GM10847 (cell line): ENCODE data around the gene EFNA5.

ENCODE experiments used
- POLR2A ChIP-seq: IDR thresholded peaks from 2 replicates; pipeline ENCODE4 v1.6.1; 2011; ENCODE audit not compliant: insufficient read length; ENCODE audit errors: extremely low read depth

The EFNA5 gene

DNA sequence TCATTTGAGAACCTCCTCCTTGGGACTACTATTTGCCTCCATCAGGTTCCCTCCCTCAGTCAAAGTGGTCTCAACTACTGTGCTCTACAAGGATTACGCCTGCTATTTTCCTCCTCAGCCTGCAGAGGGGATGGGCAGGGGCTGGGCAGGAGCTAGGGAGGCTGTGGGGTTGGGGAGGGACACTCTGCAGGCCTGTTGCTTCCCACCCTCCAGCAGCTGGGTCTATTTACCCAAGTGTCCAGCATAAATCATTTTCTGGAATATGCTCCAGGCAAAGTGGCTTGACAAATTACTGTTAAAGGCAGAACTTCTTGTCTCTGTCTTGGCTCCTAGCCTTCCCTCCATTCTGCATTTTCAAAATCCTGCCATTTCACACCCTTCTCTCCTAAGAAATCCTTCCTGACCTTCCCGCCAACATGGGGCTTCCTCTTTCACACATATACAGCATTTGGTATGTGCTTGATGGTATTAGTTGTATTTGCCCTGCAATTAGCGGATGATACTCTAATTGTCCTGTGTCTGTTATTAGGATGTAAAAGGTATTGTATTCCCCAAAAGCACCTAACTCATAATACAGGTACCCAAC, 106.7 kb downstream of the EFNA5 start:
- TF ChIP-seq POLR2A = no peak

DNA sequence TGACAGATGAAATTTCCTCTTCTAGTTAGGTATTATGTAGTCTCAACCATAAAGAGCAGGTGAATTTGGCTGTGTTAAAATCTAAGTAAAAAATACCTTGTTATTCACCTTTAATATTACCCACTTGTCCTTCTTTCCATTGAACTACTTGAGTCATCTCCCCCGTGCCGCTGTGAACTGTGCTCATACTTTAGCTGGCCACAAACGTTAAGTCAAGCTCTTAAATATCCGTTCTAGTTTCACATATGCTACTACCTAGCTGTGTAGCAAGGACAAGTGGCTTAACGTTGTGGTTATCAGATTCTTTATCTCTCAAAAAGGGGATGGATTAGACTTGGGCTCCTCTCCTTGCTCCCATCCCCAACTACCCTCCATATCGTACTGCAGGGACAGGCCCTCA, 110.4 kb downstream of the EFNA5 start:
- TF ChIP-seq POLR2A = no peak

DNA sequence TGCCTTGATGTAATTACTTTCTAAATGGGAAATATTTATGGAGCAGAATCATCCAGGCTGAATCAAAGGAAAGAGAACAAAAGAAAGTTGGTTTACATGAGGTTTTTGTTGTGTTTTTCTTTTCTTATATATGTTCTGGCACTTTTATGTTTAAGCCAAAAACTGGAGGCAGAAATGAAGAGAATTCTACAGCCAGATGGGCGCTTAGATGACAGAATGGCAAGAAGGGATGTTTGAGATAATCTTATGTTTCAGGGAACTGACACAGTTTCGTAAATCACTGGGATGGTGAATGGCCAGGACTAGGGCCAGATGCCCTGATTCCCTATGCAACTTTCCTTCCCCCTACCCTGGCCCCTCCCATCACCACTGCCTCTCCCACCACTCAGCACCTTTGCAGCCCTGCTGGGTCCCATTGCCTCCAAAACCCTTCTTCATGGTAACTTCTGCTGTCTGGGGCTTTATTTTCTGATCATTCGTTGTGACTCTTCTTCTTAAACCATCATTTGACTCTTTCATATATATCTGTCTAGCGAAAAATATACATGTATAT, 111.8 kb downstream of the EFNA5 start:
- TF ChIP-seq POLR2A = no peak

DNA sequence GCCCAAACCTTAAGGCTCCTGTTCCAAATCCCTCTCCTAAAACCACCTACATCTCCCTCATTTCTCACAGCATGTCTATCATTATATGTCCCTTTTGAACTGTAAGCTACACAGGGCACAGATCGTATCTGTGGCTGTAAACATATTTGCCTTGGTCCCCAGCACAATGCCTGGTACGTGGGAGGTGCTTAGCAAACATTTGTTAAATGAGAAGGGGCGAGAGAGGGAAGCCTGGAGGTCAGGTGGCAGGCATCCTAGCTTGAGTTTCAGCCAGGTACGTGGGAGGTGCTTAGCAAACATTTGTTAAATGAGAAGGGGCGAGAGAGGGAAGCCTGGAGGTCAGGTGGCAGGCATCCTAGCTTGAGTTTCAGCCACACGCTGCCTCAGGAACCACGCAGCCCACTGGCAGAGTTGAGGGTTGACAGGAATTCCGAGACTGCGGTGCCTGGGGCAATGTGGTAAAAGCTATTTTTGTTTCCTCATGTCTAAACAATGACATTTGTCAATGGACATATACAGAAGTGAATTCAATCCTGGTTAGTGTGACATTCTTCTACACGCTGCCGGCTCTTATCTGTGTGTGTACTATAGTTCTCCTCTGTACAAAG, 113.6 kb downstream of the EFNA5 start:
- no peak for TF ChIP-seq POLR2A

DNA sequence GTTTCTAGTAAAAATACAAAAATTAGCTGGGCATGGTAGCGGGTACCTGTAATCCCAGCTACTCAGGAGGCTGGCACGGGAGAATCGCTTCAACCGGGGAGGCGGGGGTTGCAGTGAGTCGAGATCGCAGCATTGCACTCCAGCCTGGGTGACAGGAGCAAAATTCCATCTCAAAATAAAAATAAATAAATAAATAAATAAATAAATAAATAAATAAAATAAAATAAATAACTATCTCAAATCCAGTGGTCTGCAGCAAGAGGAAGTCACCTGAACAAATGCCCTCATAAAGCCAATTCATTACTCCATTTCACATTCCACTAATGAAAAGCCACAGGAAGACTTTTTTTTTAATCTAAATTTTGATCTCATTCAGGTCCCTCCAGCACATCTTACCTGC, 114.2 kb downstream of the EFNA5 start:
- no peak for TF ChIP-seq POLR2A

DNA sequence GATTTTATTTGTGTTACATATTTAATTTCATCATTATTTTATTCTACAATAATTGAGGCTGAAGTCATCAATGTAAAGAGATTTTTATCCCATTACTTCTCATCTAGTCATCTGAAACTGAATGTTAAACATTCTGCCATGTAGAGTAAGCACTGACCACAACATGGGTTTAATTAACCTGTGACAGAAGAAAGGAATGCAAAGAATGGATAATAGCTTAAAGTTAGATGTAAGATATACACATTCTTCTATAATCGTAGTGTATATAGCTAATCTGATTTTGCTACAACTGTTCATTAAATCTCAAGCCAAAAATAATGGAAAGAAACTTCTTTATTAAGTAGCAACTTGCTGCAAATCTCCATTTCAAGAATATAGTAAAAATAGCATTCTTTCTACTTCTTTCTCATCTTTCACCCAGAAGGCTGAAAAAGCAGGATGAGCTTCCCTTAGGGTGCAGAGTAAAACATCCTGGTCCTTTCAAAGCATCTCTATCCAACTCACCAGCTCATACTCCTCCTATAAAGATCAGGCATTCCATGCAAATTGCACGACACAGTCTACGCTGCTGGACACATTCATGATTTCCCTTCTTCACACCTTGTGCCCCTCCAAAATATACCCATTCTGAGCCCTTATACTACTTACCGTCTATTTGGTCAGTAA, 115.2 kb downstream of the EFNA5 start:
- no peak for TF ChIP-seq POLR2A

DNA sequence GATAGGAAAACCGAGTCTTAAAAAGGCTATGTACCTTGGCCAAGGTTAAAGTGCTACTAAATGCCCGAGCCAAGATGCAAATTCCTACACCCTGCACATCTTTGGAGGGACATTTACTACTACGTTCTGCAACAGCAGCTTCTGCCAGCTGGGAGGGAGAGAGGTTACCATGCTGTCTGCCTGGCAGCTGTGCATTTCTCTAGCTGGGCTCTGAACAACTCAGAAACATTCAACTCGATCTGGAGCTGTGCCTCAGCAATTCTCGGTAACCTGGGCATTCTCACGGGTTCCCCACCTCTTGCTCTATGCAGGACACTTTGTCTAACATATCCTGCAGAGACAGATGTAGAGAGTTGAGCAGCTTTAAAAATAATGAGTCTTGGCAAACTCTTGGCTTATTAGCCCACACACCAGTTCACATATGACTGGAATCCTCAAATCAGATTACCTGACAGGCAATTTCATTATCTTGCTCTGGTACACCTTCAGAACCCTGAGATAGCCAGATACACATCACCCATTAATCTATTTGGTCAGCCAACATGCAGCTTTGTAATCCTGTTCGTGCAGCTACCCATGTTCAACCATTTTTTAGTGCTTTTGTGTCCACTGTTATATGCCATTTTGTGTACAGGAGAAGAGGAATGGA, 115.8 kb downstream of the EFNA5 start:
- no peak for TF ChIP-seq POLR2A

DNA sequence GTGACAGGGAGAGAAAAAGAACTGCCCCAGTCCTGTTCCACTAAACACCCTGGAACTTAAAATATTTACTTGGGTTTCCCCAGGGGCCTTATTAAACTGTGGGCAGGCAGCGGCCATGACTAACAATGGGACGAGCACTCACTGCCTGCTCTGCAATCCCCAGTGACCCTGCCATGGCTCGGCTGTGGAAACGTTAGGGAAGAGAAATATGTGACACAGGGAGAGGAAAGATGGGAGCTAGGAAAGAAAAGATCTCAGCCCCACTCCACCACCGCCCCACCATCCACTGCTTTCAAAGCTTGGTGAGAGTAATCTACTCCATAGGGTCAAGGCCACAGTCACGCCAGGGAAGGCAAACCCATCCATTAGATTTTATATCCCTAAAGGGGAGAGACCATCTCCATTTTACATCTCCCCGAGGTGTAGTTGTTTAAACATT, 117.6 kb downstream of the EFNA5 start:
- no peak for TF ChIP-seq POLR2A

DNA sequence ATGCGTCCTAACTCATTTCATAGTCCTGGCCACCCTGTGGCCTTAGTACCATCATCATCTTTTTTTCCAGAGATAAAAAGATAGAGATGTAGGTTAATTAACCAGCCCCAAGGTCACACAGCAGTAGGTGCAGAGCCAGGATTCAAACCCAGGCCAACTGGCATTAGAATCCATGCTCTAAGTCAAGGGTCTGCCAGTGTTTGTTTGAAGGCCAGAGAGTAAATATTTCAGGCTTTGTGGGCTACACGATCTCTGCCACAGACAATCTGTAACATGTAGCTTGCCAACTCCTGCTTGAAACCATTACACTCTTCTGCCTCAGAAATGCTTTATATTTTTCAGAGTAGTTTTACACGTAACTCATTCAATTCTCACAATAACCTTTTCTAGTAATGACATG, 119.6 kb downstream of the EFNA5 start:
- no peak for TF ChIP-seq POLR2A

DNA sequence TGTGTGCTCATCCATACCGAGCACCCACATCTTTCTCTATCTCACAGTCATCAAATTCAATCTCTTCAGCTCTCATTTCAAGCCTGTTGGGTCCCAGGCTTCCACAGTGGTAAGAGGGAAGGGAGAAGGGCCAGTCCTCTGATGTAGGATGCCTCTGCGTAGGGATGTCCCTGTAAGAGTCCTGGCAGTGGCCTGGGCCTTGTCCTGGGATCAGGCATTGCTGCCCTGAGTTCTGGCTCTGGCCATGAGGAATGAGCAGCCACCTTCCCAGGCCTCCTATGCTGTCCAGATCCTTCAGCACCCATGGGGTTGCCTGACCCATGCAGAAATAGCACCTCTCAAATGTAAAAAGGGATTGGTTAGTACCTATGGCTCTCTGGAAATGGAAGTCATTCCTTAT, 121.2 kb downstream of the EFNA5 start:
- no peak for TF ChIP-seq POLR2A

DNA sequence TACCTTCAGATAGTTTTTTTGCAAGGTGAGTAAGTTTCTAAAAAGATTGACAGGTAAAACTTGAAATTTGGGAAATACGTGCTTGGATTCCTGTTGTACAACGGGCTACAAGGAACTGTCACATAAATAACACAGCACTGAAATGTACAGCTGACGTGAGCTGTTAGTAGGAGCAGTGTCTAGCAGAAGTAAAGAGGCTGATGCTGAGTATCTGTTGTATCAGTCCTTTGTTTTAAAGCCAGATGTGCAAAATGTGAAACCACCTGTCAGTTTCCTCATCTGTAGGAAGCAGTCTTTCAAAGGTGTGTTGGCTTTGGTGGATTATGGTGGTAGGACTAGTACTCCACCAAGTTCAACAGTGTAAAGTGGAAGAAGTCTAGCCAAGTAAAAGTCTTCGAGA, 122.3 kb downstream of the EFNA5 start:
- TF ChIP-seq POLR2A = no peak

DNA sequence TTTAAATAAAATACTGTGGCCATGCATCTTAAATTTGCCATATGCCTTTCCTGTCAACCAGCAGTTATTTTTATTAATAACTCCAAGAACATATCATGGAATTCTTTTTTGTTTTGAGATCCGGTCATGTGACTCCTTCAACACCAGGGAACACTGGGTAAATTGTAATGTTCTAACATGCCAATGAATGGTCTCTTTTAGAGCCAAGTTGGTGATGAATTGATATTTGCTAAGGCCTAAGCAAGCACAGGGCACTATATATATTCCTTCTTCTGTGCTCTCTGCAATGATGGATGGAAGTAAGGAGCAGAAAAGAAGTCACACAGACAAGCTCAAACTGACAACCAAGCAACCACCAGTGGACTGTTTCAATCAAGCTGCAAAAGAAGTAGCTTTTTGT, 124.0 kb downstream of the EFNA5 start:
- no peak for TF ChIP-seq POLR2A

DNA sequence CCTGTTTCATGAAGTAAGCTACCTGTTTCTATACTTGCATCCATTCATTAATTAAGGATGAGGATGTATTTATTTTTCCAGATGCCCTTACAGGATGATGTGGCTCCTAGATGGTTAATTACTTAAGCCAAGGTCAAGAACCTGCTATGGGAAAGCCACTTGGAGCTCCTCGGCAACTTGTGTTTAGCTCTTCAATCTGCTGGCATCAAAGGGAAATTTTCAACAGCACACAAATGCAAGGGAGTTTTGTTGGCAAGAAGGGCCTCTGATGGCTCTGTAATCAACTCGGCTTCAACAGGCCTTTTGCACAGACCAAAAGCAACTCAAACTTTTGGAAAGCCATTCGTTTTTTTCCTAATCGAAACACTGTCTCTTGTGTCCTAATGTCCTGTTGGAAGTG, 125.3 kb downstream of the EFNA5 start:
- TF ChIP-seq POLR2A = no peak

DNA sequence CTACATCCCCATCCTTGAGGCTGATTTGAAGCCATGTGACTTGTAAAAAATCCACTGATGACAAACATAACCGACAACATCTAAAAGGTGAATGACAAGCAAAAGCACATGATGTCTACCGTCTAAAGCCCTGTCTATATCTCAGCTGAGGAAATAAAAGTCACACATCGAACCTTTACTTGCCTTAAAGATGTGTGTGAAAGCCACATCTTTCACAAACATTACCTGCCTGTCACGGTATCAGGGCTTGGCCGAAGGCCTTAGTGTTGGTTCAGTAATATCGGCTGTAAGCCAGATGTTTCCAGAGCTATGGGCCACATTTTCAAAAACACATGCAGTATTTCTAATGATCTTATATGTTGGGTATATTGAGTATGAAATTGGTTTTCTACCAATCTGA, 125.8 kb downstream of the EFNA5 start:
- TF ChIP-seq POLR2A = no peak

DNA sequence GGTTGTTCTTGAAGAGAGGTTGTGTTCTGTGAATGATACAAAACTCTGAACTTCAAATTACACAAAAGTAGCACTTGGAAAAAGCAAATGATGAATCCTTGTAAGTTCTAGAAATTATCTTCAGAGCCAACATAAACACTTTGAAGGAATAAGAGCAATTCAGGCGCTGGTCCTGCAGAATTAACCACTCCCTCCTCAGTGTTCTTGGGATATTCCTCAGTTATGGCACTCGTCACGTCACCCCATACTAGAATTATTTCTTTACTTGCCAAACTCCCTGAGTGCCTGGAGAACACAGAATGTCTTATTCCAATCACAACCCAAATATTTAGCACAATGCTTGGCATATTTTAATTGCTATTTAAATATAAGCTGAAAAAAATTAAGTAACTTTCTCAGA, 126.3 kb downstream of the EFNA5 start:
- TF ChIP-seq POLR2A = no peak

DNA sequence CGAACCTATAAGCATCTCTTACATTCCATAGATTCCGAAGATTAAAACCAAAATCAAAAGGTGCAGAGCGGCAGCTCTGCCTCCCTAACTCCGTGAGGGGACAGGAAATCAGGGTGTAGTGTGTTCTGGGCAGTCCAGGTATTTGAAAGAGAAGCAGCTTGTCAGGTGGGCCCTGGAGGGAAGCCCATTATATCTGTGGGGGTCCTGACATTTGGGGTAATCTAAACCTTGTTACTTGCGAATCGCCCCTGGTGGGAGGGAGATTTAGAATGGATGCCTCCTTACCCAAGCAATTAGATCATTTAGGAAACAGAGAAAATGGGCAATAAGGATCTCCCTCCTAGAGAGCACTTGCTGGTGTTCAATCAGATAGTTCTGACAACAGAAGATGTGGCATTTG, 126.9 kb downstream of the EFNA5 start:
- TF ChIP-seq POLR2A = no peak

DNA sequence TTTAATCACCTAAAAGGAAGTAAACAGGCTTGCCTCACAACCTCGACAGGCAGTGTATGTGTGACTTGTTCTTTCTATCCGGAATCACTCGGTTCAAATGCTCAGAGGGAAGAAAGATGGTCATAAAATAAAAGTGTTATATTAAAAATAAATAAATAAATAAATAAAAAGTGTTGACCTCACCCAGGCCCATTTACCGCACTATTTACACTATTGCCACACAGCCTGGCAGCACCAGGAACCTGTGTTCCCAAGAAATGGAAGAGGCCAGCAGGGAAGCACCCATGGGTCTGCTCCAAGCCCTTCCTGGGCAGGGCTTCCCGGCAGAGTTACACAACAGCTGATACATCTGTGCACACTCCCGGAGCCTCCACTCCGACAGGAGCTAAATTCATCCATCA, 127.9 kb downstream of the EFNA5 start:
- TF ChIP-seq POLR2A = no peak

DNA sequence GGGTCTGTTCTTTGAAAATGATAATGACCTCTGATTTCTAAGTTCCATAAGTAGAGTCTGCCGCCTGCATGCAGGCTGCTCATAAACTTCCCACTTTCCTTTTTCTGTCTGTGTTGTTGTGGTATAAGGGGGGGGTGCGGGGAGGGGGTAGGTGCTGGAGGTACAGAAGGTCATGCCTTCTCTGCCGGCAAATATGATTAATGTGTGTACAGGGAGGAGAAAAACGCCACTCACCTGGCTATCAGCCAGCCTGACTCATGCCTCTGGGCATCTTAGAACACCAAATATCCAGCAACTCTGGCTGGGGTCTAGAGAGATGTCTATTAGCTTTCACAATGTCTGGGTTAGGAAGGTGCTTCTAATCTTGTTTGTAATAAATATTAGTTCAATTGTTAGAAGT, 128.3 kb downstream of the EFNA5 start:
- no peak for TF ChIP-seq POLR2A
